ENCODE results near the gene PPP1R9B. TPM values are rescaled to one million over a fixed set of nuclear protein-coding genes. Genes with fewer than 3 reads are reported as not detected.

PPP1R9B gene
- total RNA-seq, 1 experiment from 2014 or later = 112 TPM

GRCh38 chr17:50107790-50108414 is 42.6 kb downstream of the PPP1R9B start:
- Histone ChIP-seq H3K9me2 (ENCODE audit: insufficient read depth) (no peaks in the 10 kb centered on the region), H3K4me2 (ENCODE audit: low read length) (peak overlapping the region; percentile 3; the same call in 1 of the 2 replicates), H2AFZ (ENCODE audit: low read depth, low read length, poor library complexity, severe bottlenecking) (no peak overlapping the region), H3K27me3 (ENCODE audit: insufficient read depth, low read length) (no peaks in the 10 kb centered on the region), H4K20me1 (ENCODE audit: insufficient read depth) (no peaks in the 10 kb centered on the region), H3K9ac (ENCODE audit: low read length) (no peak overlapping the region), H3K79me2 (ENCODE audit: insufficient read depth, low read length) (no peaks in the 10 kb centered on the region), H3K4me3 (replicated peaks in 1 of 2; ENCODE audit: low read depth in 1 of 2, low read length in 2 of 2) (no peak overlapping the region), H3K4me1 (ENCODE audit: control insufficient read depth in 1 of 2, insufficient read depth in 2 of 2, low read length in 2 of 2) (peaks cover under 1 to 10% of the 10 kb centered on the region in 2 experiments; a peak in 2 of 4 replicates), H3K27ac (ENCODE audit: low read depth, low read length) (no peak overlapping the region), H3K9me3 (ENCODE audit: control insufficient read depth in 1 of 2, insufficient read depth in 1 of 2, low read depth in 1 of 2, low read length in 2 of 2) (no peaks in the 10 kb centered on the region), H3K36me3 (ENCODE audit: control insufficient read depth in 1 of 2, insufficient read depth in 2 of 2, low read length in 2 of 2) (peaks cover 0 to 5% of the 10 kb centered on the region in 2 experiments; a peak in 1 of 4 replicates)
- no TSS peak for BruUV-seq (replicated peaks)
- ATAC-seq (no peak), DNase-seq (ENCODE audit: low read depth, low spot score) (no peak)
- TF ChIP-seq EZH2phosphoT487 (IDR thresholded peaks at IDR 0.05; ENCODE audit: borderline replicate concordance) = no peak
- TF ChIP-seq POLR2A (IDR thresholded peaks at IDR 0.05; ENCODE audit: borderline replicate concordance, extremely low read depth, insufficient read depth, insufficient read length) = no peak
- no peak for TF ChIP-seq CBX3 (IDR thresholded peaks at IDR 0.05; ENCODE audit: low read depth)
- TF ChIP-seq YY1 (IDR thresholded peaks at IDR 0.05; ENCODE audit: extremely low read depth, insufficient replicate concordance, low read depth, low read length) = no peak
- no peak for TF ChIP-seq POLR2AphosphoS5 (IDR thresholded peaks at IDR 0.05; ENCODE audit: low read depth, low read length)
- no peak for TF ChIP-seq RAD21 (IDR thresholded peaks at IDR 0.05; ENCODE audit: low read depth)
- no peak for TF ChIP-seq CTCF (IDR thresholded peaks at IDR 0.05 in 2 of 3, conservative IDR thresholded peaks at IDR 0.05 in 1 of 3; ENCODE audit: borderline replicate concordance in 1 of 3, insufficient read depth in 1 of 3, low read depth in 2 of 3, low read length in 2 of 3)
- no peak for TF ChIP-seq ZBTB33 (IDR thresholded peaks at IDR 0.05; ENCODE audit: extremely low read depth, insufficient replicate concordance, low read length)
- no peak for TF ChIP-seq JUND (IDR thresholded peaks at IDR 0.05)
- TF ChIP-seq MAX (IDR thresholded peaks at IDR 0.05) = no peak
- no peak for TF ChIP-seq ATF3 (IDR thresholded peaks at IDR 0.05)
- TF ChIP-seq EGR1 (IDR thresholded peaks at IDR 0.05; ENCODE audit: low read depth) = no peak
- intact Hi-C loops (cut with micrococcal nuclease) = no loop called here
- ChIA-PET RAD21 (ENCODE audit: low non-redundant PET in 1 of 2, low total read pairs in 2 of 2, uncharacterized antibody in 2 of 2, unreplicated experiment in 2 of 2) (no interaction called here), CTCF (interaction anchor here (1.9 to 3.2 kb wide), 2 partner anchors 9 to 14 kb away, joined by 8 to 15 read pairs; no protein-coding TSS in a partner anchor), POLR2A (no interaction called here)

All from HCT116 (cell line).